Bronchial epithelial cell (primary cell): ENCODE data around the gene METTL21A. TPM values are rescaled to one million over a fixed set of nuclear protein-coding genes. Genes with fewer than 3 reads are reported as not detected.

ENCODE experiments used
- DNase-seq: peaks from one replicate; pipeline ENCODE4 v3.0.0-alpha.2; 2010; ENCODE audit warnings: low read depth
- FAIRE-seq: peaks from 2 replicates; lab custom pipeline; 2011; peaks lifted over from hg19 to GRCh38; lab: Jason Lieb, UNC
- H3K27me3 ChIP-seq: 2 replicates; pipeline ENCODE4 v1.5.1; 2011; ENCODE audit warnings: low read length; ENCODE audit not compliant: control insufficient read depth, insufficient read depth
- H3K36me3 ChIP-seq: 2 replicates; pipeline ENCODE4 v1.5.1; 2011; ENCODE audit warnings: low read length; ENCODE audit not compliant: control insufficient read depth, insufficient read depth
- H3K4me3 ChIP-seq: 2 replicates; pipeline ENCODE4 v1.5.1; 2011; ENCODE audit warnings: mild to moderate bottlenecking, low read depth, low read length, control low read depth
- CTCF ChIP-seq: IDR thresholded peaks from 2 replicates; pipeline ENCODE4 v1.5.1; 2011; ENCODE audit warnings: mild to moderate bottlenecking, moderate library complexity, low read length, control low read depth, inconsistent platforms; ENCODE audit not compliant: insufficient read depth, severe bottlenecking
- total RNA-seq: library from RNA; depleted of rRNA; stranded (reverse); fragments of >200 nt; gene quantifications from 2 replicates; pipeline ENCODE4 v1.2.1, GENCODE V29; 2014

METTL21A gene
- total RNA-seq, 1 donor from 2014 or later, result 11.6 TPM

GRCh38 chr2:207594264-207594663 lies 30.9 kb downstream of the METTL21A start:
- Histone ChIP-seq H3K4me3 (no peak overlapping the region), H3K36me3 (peaks cover 1% of the 10 kb centered on the region), H3K27me3 (no peaks in the 10 kb centered on the region)
- FAIRE-seq (no peak), DNase-seq (peak; percentile 64)
- no peak for TF ChIP-seq CTCF

- Histone ChIP-seq H3K4me3 (no peak overlapping the region), H3K36me3 (peaks cover 1% of the 10 kb centered on the region), H3K27me3 (no peaks in the 10 kb centered on the region)
- DNase-seq (no peak), FAIRE-seq (no peak)
- no peak for TF ChIP-seq CTCF
Measured at GRCh38 chr2:207593277-207593676, 31.9 kb downstream of the METTL21A start.

GRCh38 chr2:207589143-207589542 lies 36.1 kb downstream of the METTL21A start:
- no peaks in the 10 kb centered on the region for H3K27me3 ChIP-seq
- DNase-seq, result no peak
- FAIRE-seq, result no peak
- TF ChIP-seq CTCF, result no peak
- peaks cover 5% of the 10 kb centered on the region for H3K36me3 ChIP-seq
- no peak overlapping the region for H3K4me3 ChIP-seq

GRCh38 chr2:207587305-207587704 lies 37.9 kb downstream of the METTL21A start:
- H3K27me3 ChIP-seq, result no peaks in the 10 kb centered on the region
- no peak overlapping the region for H3K4me3 ChIP-seq
- FAIRE-seq, result no peak
- no peak for DNase-seq
- no peak for TF ChIP-seq CTCF
- peaks cover 5% of the 10 kb centered on the region for H3K36me3 ChIP-seq

- H3K27me3 ChIP-seq, result no peaks in the 10 kb centered on the region
- no peak overlapping the region for H3K4me3 ChIP-seq
- no peak for TF ChIP-seq CTCF
- H3K36me3 ChIP-seq, result peaks cover 6% of the 10 kb centered on the region
- no peak for FAIRE-seq
- no peak for DNase-seq
Measured at GRCh38 chr2:207584952-207585351, 40.2 kb downstream of the METTL21A start.

GRCh38 chr2:207571370-207571769 lies 53.8 kb downstream of the METTL21A start:
- no peak for FAIRE-seq
- H3K36me3 ChIP-seq, result peaks cover 1% of the 10 kb centered on the region

More at GRCh38 chr2:207571370-207571769, 53.8 kb downstream of the METTL21A start:
- no peak for DNase-seq
- no peaks in the 10 kb centered on the region for H3K27me3 ChIP-seq
- no peak for TF ChIP-seq CTCF
- no peak overlapping the region for H3K4me3 ChIP-seq
